NT2/D1 (cell line): Measurements from ENCODE around the gene CAD.

Source experiments
- SUZ12 ChIP-seq: IDR thresholded peaks from 2 replicates; pipeline ENCODE4 v1.6.1; 2011; ENCODE audit not compliant: insufficient read length, insufficient read depth; ENCODE audit errors: extremely low read depth
- YY1 ChIP-seq: IDR thresholded peaks from 2 replicates; pipeline ENCODE4 v1.6.1; 2011; ENCODE audit not compliant: insufficient read length, insufficient read depth
- ZNF274 ChIP-seq: IDR thresholded peaks from 2 replicates; pipeline ENCODE4 v1.6.1; 2011; ENCODE audit warnings: mild to moderate bottlenecking, low read depth, low read length

- no peak for TF ChIP-seq ZNF274
- TF ChIP-seq SUZ12, result no peak
- TF ChIP-seq YY1, result no peak
Observed at GRCh38 chr2:27243391-27244130, 26.4 kb downstream of the CAD start.
